Measurements from ENCODE around the gene AFAP1L2. TPM values are rescaled to one million over a fixed set of nuclear protein-coding genes. Genes with fewer than 3 reads are reported as not detected.

The AFAP1L2 gene
- total and polyA plus RNA-seq, 7 experiments from 2014 or later, result 0.56 to 3.0 (median 1.5) TPM

DNA sequence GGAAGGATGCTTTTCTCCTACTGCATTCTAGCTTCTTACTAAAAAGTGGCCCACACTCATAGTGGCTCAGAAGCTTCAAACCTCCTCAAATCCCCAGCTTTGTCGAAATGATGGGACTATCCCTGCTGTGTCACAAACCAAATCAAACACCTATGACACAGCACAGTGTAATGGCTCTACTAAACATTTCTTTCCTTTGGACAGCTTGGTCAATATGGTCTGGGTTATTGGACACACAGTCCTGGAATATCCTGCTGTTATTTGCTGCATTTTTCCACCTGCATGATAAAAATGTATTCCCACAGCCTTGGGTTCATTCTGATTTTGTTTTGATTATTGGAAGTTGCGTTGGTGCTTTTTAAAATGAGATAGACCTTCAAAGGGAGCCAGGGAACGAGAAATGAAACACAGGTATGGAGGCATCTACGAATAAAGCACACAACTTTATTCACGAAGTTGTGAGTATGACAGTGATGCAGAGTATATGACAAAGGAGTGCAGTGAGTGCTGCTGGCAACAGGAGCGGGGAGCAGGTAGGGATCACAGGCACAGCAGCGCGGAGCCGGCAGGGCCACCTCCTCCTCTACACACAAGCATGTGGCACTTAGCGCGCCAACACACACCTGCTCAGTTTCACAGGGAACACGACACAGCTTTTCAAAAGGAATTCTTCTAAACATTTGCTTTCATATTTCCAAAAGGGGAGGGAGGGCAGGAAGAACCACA lies 26.5 kb upstream of the AFAP1L2 start:
- Mint-ChIP-seq H3K4me3 (no peak overlapping the region), H3K36me3 (peaks cover 8 to 42% (median 23%) of the 10 kb centered on the region in 5 donors), H3K27me3 (no peaks in the 10 kb centered on the region), H3K27ac (peak overlapping the region in 6 of 9 donors; percentile 11 to 83 (median 63)), H3K9me3 (peaks cover 0 to 4% (median 0%) of the 10 kb centered on the region in 11 donors), H3K4me1 (peaks cover 0 to 5% (median 0%) of the 10 kb centered on the region in 7 donors)
- Histone ChIP-seq H3K9me3 (ENCODE audit: control insufficient read depth in 2 of 3, low read length in 3 of 3) (no peaks in the 10 kb centered on the region), H3K27ac (ENCODE audit: low read depth, low read length) (no peak overlapping the region), H3K36me3 (ENCODE audit: control insufficient read depth in 2 of 3, insufficient read depth in 3 of 3, low read length in 3 of 3) (peaks cover 0 to 36% (median 11%) of the 10 kb centered on the region in 3 experiments), H3K27me3 (ENCODE audit: control insufficient read depth in 2 of 2, insufficient read depth in 2 of 2, low read length in 2 of 2) (no peaks in the 10 kb centered on the region), H3K4me3 (ENCODE audit: low read length) (no peak overlapping the region), H3K4me1 (ENCODE audit: control insufficient read depth in 2 of 2, insufficient read depth in 2 of 2, low read length in 2 of 2) (no peaks in the 10 kb centered on the region)
- intact Hi-C loops (cut with micrococcal nuclease), result no loop called here
- ATAC-seq, result no peak
- no peak for DNase-seq
- POLR2A ChIA-PET, result no interaction called here
- CTCF ChIA-PET, result interaction anchor here (0.7 to 1.0 kb wide), 2 partner anchors 40 to 180 kb away, joined by 3 read pairs; no protein-coding TSS in a partner anchor

DNA sequence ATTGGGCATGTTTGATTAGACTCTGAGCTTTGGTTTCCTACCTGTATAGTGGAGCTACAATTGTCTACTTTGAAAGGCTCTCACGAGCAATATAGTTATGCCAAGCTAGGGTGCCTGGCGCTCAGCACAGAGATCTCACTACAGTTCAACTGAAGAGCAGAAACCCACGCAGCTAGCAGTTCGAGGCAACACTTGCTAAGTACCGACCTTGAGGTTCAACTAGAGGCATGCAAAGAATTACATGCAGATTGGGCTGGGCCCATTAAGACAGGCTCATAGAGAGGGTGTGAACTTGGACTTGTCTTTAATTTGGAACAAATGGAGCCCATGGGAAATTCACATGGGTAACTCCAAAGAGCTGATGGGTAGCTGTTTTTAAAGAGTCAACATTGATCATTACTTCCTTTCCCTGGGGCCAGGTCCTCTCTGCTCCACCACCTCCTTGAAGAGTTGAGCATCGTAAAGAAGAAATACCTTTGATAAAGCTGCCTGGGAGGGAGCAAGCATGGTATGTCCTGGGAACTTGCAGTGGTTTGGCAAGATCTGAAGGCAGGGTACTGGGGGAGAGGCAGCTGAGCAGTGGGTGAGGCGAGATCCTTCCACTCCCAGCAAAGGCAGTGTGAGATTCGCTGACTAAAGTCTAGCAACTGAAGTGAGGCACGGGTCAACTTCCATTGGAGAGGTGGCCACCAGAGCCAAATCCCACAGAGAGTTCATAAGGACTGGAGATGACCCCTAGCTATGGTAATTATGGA lies 25.5 kb upstream of the AFAP1L2 start:
- no peak for ATAC-seq
- H3K27me3 Mint-ChIP-seq, result no peaks in the 10 kb centered on the region
- intact Hi-C loops (cut with micrococcal nuclease), result no loop called here
- H3K4me1 Mint-ChIP-seq, result peaks cover 0 to 5% (median 0%) of the 10 kb centered on the region in 7 donors
- no peaks in the 10 kb centered on the region for H3K4me1 ChIP-seq (ENCODE audit: control insufficient read depth in 2 of 2, insufficient read depth in 2 of 2, low read length in 2 of 2)
- H3K4me3 Mint-ChIP-seq, result no peak overlapping the region
- no peaks in the 10 kb centered on the region for H3K9me3 ChIP-seq (ENCODE audit: control insufficient read depth in 2 of 3, low read length in 3 of 3)
- H3K36me3 ChIP-seq (ENCODE audit: control insufficient read depth in 2 of 3, insufficient read depth in 3 of 3, low read length in 3 of 3), result peaks cover 0 to 25% (median 6%) of the 10 kb centered on the region in 3 experiments
- DNase-seq, result no peak
- H3K9me3 Mint-ChIP-seq, result peaks cover 0 to 4% (median 0%) of the 10 kb centered on the region in 11 donors
- peak overlapping the region in 5 of 9 donors; percentile 33 to 83 (median 58) for H3K27ac Mint-ChIP-seq
- H3K27ac ChIP-seq (ENCODE audit: low read depth, low read length), result no peak overlapping the region
- CTCF ChIA-PET, result interaction anchor here (1.0 kb wide), 1 partner anchor 181 kb away, joined by 3 read pairs; no protein-coding TSS in a partner anchor
- no peaks in the 10 kb centered on the region for H3K27me3 ChIP-seq (ENCODE audit: control insufficient read depth in 2 of 2, insufficient read depth in 2 of 2, low read length in 2 of 2)
- H3K36me3 Mint-ChIP-seq, result peaks cover 6 to 40% (median 17%) of the 10 kb centered on the region in 5 donors
- POLR2A ChIA-PET, result interaction anchor here (0.6 kb wide), 1 partner anchor 127 kb away, joined by 3 read pairs; no protein-coding TSS in a partner anchor
- no peak overlapping the region for H3K4me3 ChIP-seq (ENCODE audit: low read length)

DNA sequence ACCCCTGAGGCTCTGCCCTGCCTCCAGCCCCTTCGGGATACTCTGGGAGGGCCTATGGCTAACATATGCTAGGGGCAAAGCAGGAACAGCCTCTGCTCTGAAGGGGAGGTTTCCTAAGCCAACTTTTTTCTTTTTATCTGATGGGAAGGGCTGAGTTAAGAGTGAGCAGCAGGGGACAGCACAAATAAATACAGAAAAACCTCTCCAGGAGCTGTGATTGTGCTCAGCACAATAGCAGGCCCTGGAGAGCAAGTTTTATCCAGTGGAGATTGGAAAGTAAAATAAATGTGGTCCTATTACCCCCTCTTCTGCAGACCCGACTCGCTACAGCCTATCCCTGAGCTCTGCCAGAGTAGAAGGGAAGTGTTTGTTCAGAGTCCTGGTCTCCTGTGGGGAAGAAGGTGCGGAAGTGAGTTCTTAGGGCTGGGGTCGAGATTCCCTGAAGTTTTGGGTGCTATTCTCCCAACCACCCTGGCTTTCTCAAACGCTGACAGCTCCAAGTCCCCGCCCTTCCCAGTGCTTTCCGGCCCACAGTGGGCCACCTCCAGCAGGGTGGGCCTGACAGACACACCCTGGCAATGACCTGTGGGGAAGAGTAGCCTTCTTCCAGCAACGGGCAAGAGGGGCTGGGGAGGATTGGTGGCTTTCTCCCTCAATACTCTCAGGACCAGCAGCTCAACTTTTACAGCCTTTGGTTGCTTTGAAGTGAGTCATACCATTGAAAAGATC lies 23.0 kb upstream of the AFAP1L2 start:
- no peaks in the 10 kb centered on the region for H3K4me1 ChIP-seq (ENCODE audit: control insufficient read depth in 2 of 2, insufficient read depth in 2 of 2, low read length in 2 of 2)
- H3K9me3 ChIP-seq (ENCODE audit: control insufficient read depth in 2 of 3, low read length in 3 of 3), result no peaks in the 10 kb centered on the region
- no peak for DNase-seq
- no peak for ATAC-seq
- Mint-ChIP-seq H3K27me3 (peaks cover 0 to 1% (median 0%) of the 10 kb centered on the region in 5 donors), H3K27ac (peak overlapping the region in 1 of 9 donors; percentile 31), H3K4me1 (no peaks in the 10 kb centered on the region), H3K9me3 (peaks cover 0 to 8% (median 0%) of the 10 kb centered on the region in 11 donors), H3K4me3 (no peak overlapping the region), H3K36me3 (peaks cover 3 to 21% (median 7%) of the 10 kb centered on the region in 5 donors)
- H3K4me3 ChIP-seq (ENCODE audit: low read length), result no peak overlapping the region
- CTCF ChIA-PET, result no interaction called here
- no peaks in the 10 kb centered on the region for H3K27me3 ChIP-seq (ENCODE audit: control insufficient read depth in 2 of 2, insufficient read depth in 2 of 2, low read length in 2 of 2)
- POLR2A ChIA-PET, result no interaction called here
- peaks cover 0 to 6% (median 0%) of the 10 kb centered on the region in 3 experiments for H3K36me3 ChIP-seq (ENCODE audit: control insufficient read depth in 2 of 3, insufficient read depth in 3 of 3, low read length in 3 of 3)
- no peak overlapping the region for H3K27ac ChIP-seq (ENCODE audit: low read depth, low read length)
- intact Hi-C loops (cut with micrococcal nuclease), result no loop called here

DNA sequence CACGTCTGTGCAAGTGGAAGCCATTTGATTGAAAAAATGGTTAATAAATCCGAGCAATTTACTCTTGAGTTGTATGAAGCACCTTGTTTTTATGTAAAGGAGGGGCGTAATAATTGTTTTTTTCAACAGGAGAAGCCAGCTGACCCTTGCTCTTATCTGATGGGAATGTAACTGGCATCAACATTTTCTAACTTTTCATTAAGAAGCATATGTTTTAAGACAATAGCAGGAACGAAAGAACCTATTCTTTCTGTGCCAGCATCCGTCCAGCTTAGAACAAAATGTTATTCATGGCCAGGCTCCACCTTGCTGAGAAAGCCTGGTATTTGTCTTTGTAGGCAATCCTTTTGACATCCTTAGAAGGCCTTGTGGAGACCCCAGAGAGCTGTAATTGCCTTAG lies 22.2 kb upstream of the AFAP1L2 start:
- CTCF ChIA-PET, result no interaction called here
- H3K27me3 ChIP-seq (ENCODE audit: control insufficient read depth in 2 of 2, insufficient read depth in 2 of 2, low read length in 2 of 2), result no peaks in the 10 kb centered on the region
- peak overlapping the region in 1 of 9 donors; percentile 41 for H3K27ac Mint-ChIP-seq
- peaks cover 0 to 9% (median 0%) of the 10 kb centered on the region in 5 donors for H3K27me3 Mint-ChIP-seq
- H3K4me1 ChIP-seq (ENCODE audit: control insufficient read depth in 2 of 2, insufficient read depth in 2 of 2, low read length in 2 of 2), result no peaks in the 10 kb centered on the region
- H3K9me3 Mint-ChIP-seq, result peaks cover 0 to 9% (median 0%) of the 10 kb centered on the region in 11 donors
- no peak overlapping the region for H3K4me3 ChIP-seq (ENCODE audit: low read length)
- no peaks in the 10 kb centered on the region for H3K4me1 Mint-ChIP-seq
- no peak overlapping the region for H3K27ac ChIP-seq (ENCODE audit: low read depth, low read length)
- H3K36me3 Mint-ChIP-seq, result peaks cover 0 to 15% (median 4%) of the 10 kb centered on the region in 5 donors
- POLR2A ChIA-PET, result no interaction called here
- ATAC-seq (no peak), DNase-seq (no peak)
- no peak overlapping the region for H3K4me3 Mint-ChIP-seq
- H3K9me3 ChIP-seq (ENCODE audit: control insufficient read depth in 2 of 3, low read length in 3 of 3), result no peaks in the 10 kb centered on the region
- H3K36me3 ChIP-seq (ENCODE audit: control insufficient read depth in 2 of 3, insufficient read depth in 3 of 3, low read length in 3 of 3), result peaks cover 0 to 6% (median 0%) of the 10 kb centered on the region in 3 experiments
- intact Hi-C loops (cut with micrococcal nuclease), result no loop called here

DNA sequence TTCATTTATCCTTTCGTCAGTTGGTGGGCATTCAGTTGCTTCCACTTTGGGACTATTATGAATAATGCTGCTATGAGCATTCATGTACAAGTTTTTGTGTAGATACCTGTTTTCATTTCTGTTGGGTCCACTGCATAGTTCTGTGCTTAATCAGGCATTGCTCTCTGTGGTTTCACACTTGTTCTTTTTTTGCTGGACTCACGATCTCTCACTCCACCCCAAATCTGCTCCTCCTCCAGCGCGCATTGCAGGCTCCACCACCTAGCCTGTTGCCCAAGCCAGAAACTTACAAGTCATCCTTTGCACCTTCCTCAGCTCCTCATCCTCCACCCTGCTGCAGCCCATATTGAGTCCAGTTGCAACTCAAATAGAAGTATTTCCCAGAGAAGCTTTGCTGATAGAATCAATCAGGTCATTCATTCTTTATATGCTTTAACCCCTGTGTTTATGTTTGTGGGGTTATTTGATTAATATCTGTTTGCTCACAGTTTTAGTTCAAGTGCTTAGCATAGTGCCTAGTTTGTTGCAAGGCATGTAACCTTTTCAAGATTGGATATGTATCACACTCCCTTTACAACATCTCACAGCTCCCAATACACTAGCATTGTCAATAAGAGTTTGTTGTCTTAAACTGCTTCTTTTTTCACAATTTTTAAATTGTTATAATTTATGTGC lies 16.6 kb upstream of the AFAP1L2 start:
- Mint-ChIP-seq H3K36me3 (peaks cover 0 to 8% (median 3%) of the 10 kb centered on the region in 5 donors), H3K27ac (no peak overlapping the region), H3K4me3 (no peak overlapping the region), H3K27me3 (peaks cover 13 to 38% (median 28%) of the 10 kb centered on the region in 5 donors), H3K4me1 (peaks cover 0 to 2% (median 0%) of the 10 kb centered on the region in 7 donors), H3K9me3 (peaks cover 0 to 6% (median 0%) of the 10 kb centered on the region in 11 donors)
- DNase-seq, result no peak
- H3K27ac ChIP-seq (ENCODE audit: low read depth, low read length), result no peak overlapping the region
- intact Hi-C loops (cut with micrococcal nuclease), result no loop called here
- no peak for ATAC-seq
- H3K4me3 ChIP-seq (ENCODE audit: low read length), result no peak overlapping the region
- H3K9me3 ChIP-seq (ENCODE audit: control insufficient read depth in 2 of 3, low read length in 3 of 3), result no peaks in the 10 kb centered on the region
- H3K4me1 ChIP-seq (ENCODE audit: control insufficient read depth in 2 of 2, insufficient read depth in 2 of 2, low read length in 2 of 2), result no peaks in the 10 kb centered on the region
- ChIA-PET POLR2A (no interaction called here), CTCF (no interaction called here)
- no peaks in the 10 kb centered on the region for H3K36me3 ChIP-seq (ENCODE audit: control insufficient read depth in 2 of 3, insufficient read depth in 3 of 3, low read length in 3 of 3)
- H3K27me3 ChIP-seq (ENCODE audit: control insufficient read depth in 2 of 2, insufficient read depth in 2 of 2, low read length in 2 of 2), result no peaks in the 10 kb centered on the region

DNA sequence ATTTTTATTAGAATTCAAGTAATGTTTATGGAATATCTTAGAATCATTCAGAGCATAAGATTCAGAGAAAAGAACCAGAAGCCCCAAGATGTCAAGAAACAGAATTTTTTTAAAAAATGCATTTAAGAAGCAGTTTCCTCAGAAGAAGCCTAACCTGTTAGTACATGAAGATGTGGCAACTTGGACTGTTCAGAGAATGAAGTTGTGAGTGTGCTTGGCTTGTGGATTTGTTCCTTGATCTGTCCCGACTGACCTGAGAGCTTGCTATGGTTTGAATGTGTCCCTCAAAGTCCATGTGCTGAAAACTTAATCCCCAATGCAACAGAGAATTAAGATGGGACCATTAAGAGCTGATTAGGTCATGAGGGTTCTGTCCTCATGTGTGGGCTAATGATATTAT lies 13.8 kb upstream of the AFAP1L2 start:
- no peaks in the 10 kb centered on the region for H3K36me3 ChIP-seq (ENCODE audit: control insufficient read depth in 2 of 3, insufficient read depth in 3 of 3, low read length in 3 of 3)
- H3K36me3 Mint-ChIP-seq, result peaks cover 0 to 8% (median 0%) of the 10 kb centered on the region in 5 donors
- no peak for ATAC-seq
- no peaks in the 10 kb centered on the region for H3K9me3 ChIP-seq (ENCODE audit: control insufficient read depth in 2 of 3, low read length in 3 of 3)
- H3K4me3 Mint-ChIP-seq, result no peak overlapping the region
- H3K27me3 ChIP-seq (ENCODE audit: control insufficient read depth in 2 of 2, insufficient read depth in 2 of 2, low read length in 2 of 2), result no peaks in the 10 kb centered on the region
- ChIA-PET POLR2A (no interaction called here), CTCF (no interaction called here)
- no peak overlapping the region for H3K27ac ChIP-seq (ENCODE audit: low read depth, low read length)
- H3K27ac Mint-ChIP-seq, result no peak overlapping the region
- no peaks in the 10 kb centered on the region for H3K4me1 ChIP-seq (ENCODE audit: control insufficient read depth in 2 of 2, insufficient read depth in 2 of 2, low read length in 2 of 2)
- no peak for DNase-seq
- no peak overlapping the region for H3K4me3 ChIP-seq (ENCODE audit: low read length)
- H3K4me1 Mint-ChIP-seq, result peaks cover 0 to 2% (median 0%) of the 10 kb centered on the region in 7 donors
- H3K27me3 Mint-ChIP-seq, result peaks cover 15 to 47% (median 36%) of the 10 kb centered on the region in 5 donors
- intact Hi-C loops (cut with micrococcal nuclease), result no loop called here
- H3K9me3 Mint-ChIP-seq, result peaks cover 0 to 6% (median 0%) of the 10 kb centered on the region in 11 donors
